Endodermal cell (in vitro differentiated cells): ENCODE results near the gene TMEM30B. TPM values are rescaled to one million over a fixed set of nuclear protein-coding genes. Genes with fewer than 3 reads are reported as not detected.
A peak's percentile ranks its signal among the peaks of the same experiment; 100 is the strongest.

Experiments
- DNase-seq: peaks from one replicate; pipeline ENCODE4 v3.0.0-alpha.2; 2017
- H3K27ac ChIP-seq: 2 replicates; pipeline ENCODE4 v1.5.1; 2013; ENCODE audit warnings: mild to moderate bottlenecking, low read depth, low read length, moderate library complexity
- H3K27me3 ChIP-seq: 2 replicates; pipeline ENCODE4 v1.6.1; 2013; ENCODE audit warnings: mild to moderate bottlenecking, low read length, moderate library complexity; ENCODE audit not compliant: insufficient read depth, control insufficient read depth, poor library complexity, severe bottlenecking
- H3K36me3 ChIP-seq: 2 replicates; pipeline ENCODE4 v1.7.0; 2013; ENCODE audit warnings: mild to moderate bottlenecking, low read length, moderate library complexity; ENCODE audit not compliant: control insufficient read depth, insufficient read depth
- H3K4me1 ChIP-seq: one replicate; pipeline ENCODE4 v1.7.0; 2013; ENCODE audit warnings: low read length; ENCODE audit not compliant: control insufficient read depth, insufficient read depth
- H3K4me3 ChIP-seq: 2 replicates; pipeline ENCODE4 v1.5.1; 2013; ENCODE audit warnings: mild to moderate bottlenecking, low read length, moderate library complexity
- H3K9ac ChIP-seq: 2 replicates; pipeline ENCODE4 v1.6.1; 2013; ENCODE audit warnings: mild to moderate bottlenecking, low read length, moderate library complexity; ENCODE audit not compliant: poor library complexity, severe bottlenecking; ENCODE audit errors: extremely low read depth
- H3K9me3 ChIP-seq: 2 replicates; pipeline ENCODE4 v1.6.1; 2013; ENCODE audit warnings: mild to moderate bottlenecking, low read length, moderate library complexity; ENCODE audit not compliant: control insufficient read depth
- H3K27ac Mint-ChIP-seq: 2 replicates; pipeline ENCODE4 v1.8.0; 2020; ENCODE audit warnings: mixed read lengths
- H3K27me3 Mint-ChIP-seq: 2 replicates; pipeline ENCODE4 v1.8.0; 2021; ENCODE audit warnings: mild to moderate bottlenecking, mixed read lengths; ENCODE audit not compliant: insufficient read depth
- H3K36me3 Mint-ChIP-seq: 2 replicates; pipeline ENCODE4 v1.8.0; 2020; ENCODE audit warnings: low read depth, mixed read lengths
- H3K4me1 Mint-ChIP-seq: 2 replicates; pipeline ENCODE4 v1.8.0; 2020; ENCODE audit warnings: mixed read lengths
- H3K4me3 Mint-ChIP-seq: 2 replicates; pipeline ENCODE4 v1.8.0; 2020; ENCODE audit warnings: mild to moderate bottlenecking, moderate library complexity, mixed read lengths
- H3K9me3 Mint-ChIP-seq: 2 replicates; pipeline ENCODE4 v1.8.0; 2020; ENCODE audit warnings: mild to moderate bottlenecking, mixed read lengths
- WGBS, 2 experiments: methylation state at CpG; one replicate each; pipeline versions ENCODE4 v1.1.5 to v1.1.7; 2013; ENCODE audit warnings: missing lambda C conversion rate in 2 of 2, mixed read lengths in 1 of 2; ENCODE audit not compliant: insufficient coverage in 1 of 2, insufficient read length in 1 of 2; 5-methylcytosine and 5-hydroxymethylcytosine counted together
- total RNA-seq, 2 donors: library from RNA; stranded (reverse); fragmentation: NEBNext Ultra II Directional in 1 of 2; extraction: Animal tissue kit (Norgen Biotek cat#: 25700) in 1 of 2; gene quantifications; 2 replicates in 1 of 2; 3 replicates in 1 of 2; pipeline ENCODE4 v1.2.1, GENCODE V29; 2021
- TF ChIP-seq, protein P1 (sequence below): fragments of 200-600 bp; sonication (generic); conservative IDR thresholded peaks from 2 replicates; pipeline ENCODE4 v1.5.0; 2021; ENCODE audit warnings: antibody characterized with exemption, mild to moderate bottlenecking

The TMEM30B gene
- total RNA-seq, 2 donors from 2014 or later = 10.1 to 11.4 TPM

DNA sequence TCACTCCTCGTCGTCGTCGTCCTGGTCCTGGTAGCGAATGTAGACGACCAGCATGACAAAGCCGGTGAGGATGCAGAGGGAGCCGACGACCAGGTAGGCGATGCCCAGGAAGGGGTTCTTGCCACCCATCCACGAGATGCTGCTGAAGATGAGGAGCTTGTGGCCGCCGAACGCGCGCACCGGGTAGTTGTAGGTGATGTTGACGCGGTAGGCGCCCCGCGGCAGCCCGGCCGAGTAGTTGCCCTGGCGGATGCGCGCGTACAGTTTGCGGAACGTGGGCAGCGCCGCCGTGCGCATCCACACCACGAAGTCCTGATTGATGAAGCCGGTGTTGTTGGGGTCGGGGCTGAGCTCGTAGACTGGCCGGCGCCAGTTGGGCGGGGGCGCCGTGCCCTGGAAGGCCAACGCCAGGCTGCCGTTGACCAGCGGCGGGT lies 1.0 kb downstream of the TMEM30B start:
- Mint-ChIP-seq H3K4me1 (peaks cover 7% of the 10 kb centered on the region), H3K27me3 (peaks cover 33% of the 10 kb centered on the region), H3K9me3 (no peaks in the 10 kb centered on the region), H3K36me3 (no peaks in the 10 kb centered on the region), H3K4me3 (peak overlapping the region; percentile 71), H3K27ac (peak overlapping the region; percentile 21)
- Histone ChIP-seq H3K27ac (no peak overlapping the region), H3K9ac (no peak overlapping the region), H3K4me3 (peak overlapping the region; percentile 75), H3K27me3 (peaks cover 87% of the 10 kb centered on the region), H3K36me3 (no peaks in the 10 kb centered on the region), H3K4me1 (no peaks in the 10 kb centered on the region), H3K9me3 (no peaks in the 10 kb centered on the region)
- TF ChIP-seq, protein P1, sequence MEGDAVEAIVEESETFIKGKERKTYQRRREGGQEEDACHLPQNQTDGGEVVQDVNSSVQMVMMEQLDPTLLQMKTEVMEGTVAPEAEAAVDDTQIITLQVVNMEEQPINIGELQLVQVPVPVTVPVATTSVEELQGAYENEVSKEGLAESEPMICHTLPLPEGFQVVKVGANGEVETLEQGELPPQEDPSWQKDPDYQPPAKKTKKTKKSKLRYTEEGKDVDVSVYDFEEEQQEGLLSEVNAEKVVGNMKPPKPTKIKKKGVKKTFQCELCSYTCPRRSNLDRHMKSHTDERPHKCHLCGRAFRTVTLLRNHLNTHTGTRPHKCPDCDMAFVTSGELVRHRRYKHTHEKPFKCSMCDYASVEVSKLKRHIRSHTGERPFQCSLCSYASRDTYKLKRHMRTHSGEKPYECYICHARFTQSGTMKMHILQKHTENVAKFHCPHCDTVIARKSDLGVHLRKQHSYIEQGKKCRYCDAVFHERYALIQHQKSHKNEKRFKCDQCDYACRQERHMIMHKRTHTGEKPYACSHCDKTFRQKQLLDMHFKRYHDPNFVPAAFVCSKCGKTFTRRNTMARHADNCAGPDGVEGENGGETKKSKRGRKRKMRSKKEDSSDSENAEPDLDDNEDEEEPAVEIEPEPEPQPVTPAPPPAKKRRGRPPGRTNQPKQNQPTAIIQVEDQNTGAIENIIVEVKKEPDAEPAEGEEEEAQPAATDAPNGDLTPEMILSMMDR = no peak
- 24 to 52% methylated on average over 25 to 47 of the region's 47 CpGs for WGBS, 2 experiments
- DNase-seq = peak; percentile 73

GRCh38 chr14:61279082-61279481 lies 2.1 kb downstream of the TMEM30B start:
- H3K36me3 ChIP-seq = no peaks in the 10 kb centered on the region
- H3K4me3 Mint-ChIP-seq = peak overlapping the region; percentile 71
- H3K27me3 ChIP-seq = peaks cover 92% of the 10 kb centered on the region
- no peaks in the 10 kb centered on the region for H3K36me3 Mint-ChIP-seq
- no peak for DNase-seq
- H3K27me3 Mint-ChIP-seq = peaks cover 38% of the 10 kb centered on the region
- WGBS, 2 experiments = 82 to 85% methylated on average over 5 of the region's 5 CpGs
- H3K9me3 Mint-ChIP-seq = no peaks in the 10 kb centered on the region
- no peaks in the 10 kb centered on the region for H3K4me1 ChIP-seq
- H3K4me3 ChIP-seq = no peak overlapping the region
- peaks cover 7% of the 10 kb centered on the region for H3K4me1 Mint-ChIP-seq
- H3K9me3 ChIP-seq = no peaks in the 10 kb centered on the region
- no peak overlapping the region for H3K27ac Mint-ChIP-seq
- TF ChIP-seq, protein P1 = no peak
- no peak overlapping the region for H3K27ac ChIP-seq
- H3K9ac ChIP-seq = no peak overlapping the region

GRCh38 chr14:61277784-61278183 lies 3.4 kb downstream of the TMEM30B start:
- H3K36me3 Mint-ChIP-seq = no peaks in the 10 kb centered on the region
- Histone ChIP-seq H3K27me3 (peaks cover 91% of the 10 kb centered on the region), H3K36me3 (no peaks in the 10 kb centered on the region), H3K9ac (no peak overlapping the region), H3K9me3 (no peaks in the 10 kb centered on the region), H3K4me1 (no peaks in the 10 kb centered on the region), H3K4me3 (no peak overlapping the region), H3K27ac (no peak overlapping the region)
- WGBS, 2 experiments = 89 to 91% methylated on average over 2 to 4 of the region's 4 CpGs
- DNase-seq = no peak
- peaks cover 7% of the 10 kb centered on the region for H3K4me1 Mint-ChIP-seq
- TF ChIP-seq, protein P1 = no peak
- H3K9me3 Mint-ChIP-seq = no peaks in the 10 kb centered on the region
- no peak overlapping the region for H3K27ac Mint-ChIP-seq
- H3K4me3 Mint-ChIP-seq = no peak overlapping the region
- H3K27me3 Mint-ChIP-seq = peaks cover 38% of the 10 kb centered on the region
